Endothelial cell of umbilical vein (primary cell): ENCODE results near the gene GABRR2. TPM values are rescaled to one million over a fixed set of nuclear protein-coding genes. Genes with fewer than 3 reads are reported as not detected.
A peak's percentile ranks its signal among the peaks of the same experiment; 100 is the strongest.

Experiments
- BruUV-seq: library from RNA; stranded (reverse); fragments of 400-500 nt; replicated peaks from 2 replicates; lab custom pipeline; 2021; lab: Mats Ljungman, UMichigan
- CTCF ChIA-PET: fragments of 300-600, 350-600 bp; sonication (Branson Sonifier 250); formaldehyde crosslinking; loops from one replicate; lab custom pipeline; 2021; ENCODE audit warnings: antibody characterized with exemption, inconsistent platforms; lab: Charles Lee
- POLR2A ChIA-PET: fragments of 300-600, 350-600 bp; sonication (Branson Sonifier 250); formaldehyde crosslinking; loops from one replicate; lab custom pipeline; 2021; ENCODE audit warnings: antibody characterized with exemption, inconsistent platforms; lab: Charles Lee
- DNase-seq: peaks from one replicate; pipeline ENCODE4 v3.0.0-alpha.2; 2011; ENCODE audit warnings: low read depth, low spot score
- FAIRE-seq: peaks from 2 replicates; lab custom pipeline; 2011; peaks lifted over from hg19 to GRCh38; lab: Jason Lieb, UNC
- H2AFZ ChIP-seq: 2 replicates; pipeline ENCODE4 v1.6.0; 2012; ENCODE audit warnings: low read depth, low read length, control low read depth, inconsistent platforms
- H3K27ac ChIP-seq: 2 replicates; pipeline ENCODE4 v1.5.1; 2011; ENCODE audit warnings: low read depth, mild to moderate bottlenecking, control low read depth, low read length, moderate library complexity; ENCODE audit not compliant: insufficient read depth
- H3K27me3 ChIP-seq, 2 experiments: 2 replicates each; pipeline versions ENCODE4 v1.6.0 to v1.6.1; 2011; ENCODE audit warnings: low read length in 2 of 2, mixed read lengths in 1 of 2; ENCODE audit not compliant: control insufficient read depth in 2 of 2, insufficient read depth in 2 of 2
- H3K36me3 ChIP-seq, 2 experiments: 2 replicates in 1 of 2; 3 replicates in 1 of 2; pipeline ENCODE4 v1.5.1; 2011; ENCODE audit warnings: low read length in 2 of 2, mild to moderate bottlenecking in 1 of 2, moderate library complexity in 1 of 2; ENCODE audit not compliant: control insufficient read depth in 2 of 2, insufficient read depth in 2 of 2; ENCODE audit errors: extremely low read depth in 1 of 2
- H3K4me1 ChIP-seq: 3 replicates; pipeline ENCODE4 v1.5.1; 2011; ENCODE audit warnings: mild to moderate bottlenecking, low read length; ENCODE audit not compliant: control insufficient read depth, insufficient read depth; ENCODE audit errors: extremely low read depth
- H3K4me2 ChIP-seq: 2 replicates; pipeline ENCODE4 v1.6.1; 2011; ENCODE audit warnings: low read length, control low read depth, mixed read lengths; ENCODE audit not compliant: insufficient read depth
- H3K4me3 ChIP-seq, 3 experiments: fragments of 200-600 bp in 1 of 3; sonication (generic), shearing (Covaris generic) in 1 of 3; replicated peaks in 1 of 3; 2 replicates each; pipeline ENCODE4 v1.5.1; 2011 to 2016; ENCODE audit warnings: control low read depth in 3 of 3, low read length in 3 of 3, mild to moderate bottlenecking in 2 of 3, inconsistent platforms in 1 of 3, low read depth in 1 of 3, moderate library complexity in 1 of 3; ENCODE audit not compliant: insufficient read depth in 1 of 3
- H3K79me2 ChIP-seq: 2 replicates; pipeline ENCODE4 v1.6.0; 2012; ENCODE audit warnings: low read length, inconsistent platforms; ENCODE audit not compliant: control insufficient read depth, insufficient read depth
- H3K9ac ChIP-seq: replicated peaks from 2 replicates; pipeline ENCODE3; 2011; ENCODE audit warnings: low read length, control low read depth; ENCODE audit not compliant: insufficient read depth; ENCODE audit errors: extremely low read depth
- H3K9me1 ChIP-seq: replicated peaks from 3 replicates; pipeline ENCODE4 v1.6.0; 2011; ENCODE audit warnings: mild to moderate bottlenecking, low read length; ENCODE audit not compliant: control insufficient read depth, insufficient read depth; ENCODE audit errors: extremely low read depth
- H3K9me3 ChIP-seq: replicated peaks from 2 replicates; pipeline ENCODE4 v1.5.1; 2012; ENCODE audit warnings: low read length, inconsistent platforms; ENCODE audit not compliant: control insufficient read depth, insufficient read depth
- H4K20me1 ChIP-seq: replicated peaks from 2 replicates; pipeline ENCODE3; 2011; ENCODE audit warnings: mild to moderate bottlenecking, low read length; ENCODE audit not compliant: control insufficient read depth, insufficient read depth; ENCODE audit errors: extremely low read depth
- CTCF ChIP-seq, 2 donors: IDR thresholded peaks; 1 replicate in 1 of 2; 2 replicates in 1 of 2; pipeline ENCODE4 v1.5.1; 2011; ENCODE audit warnings: low read length in 2 of 2, mild to moderate bottlenecking in 2 of 2, moderate library complexity in 2 of 2, control low read depth in 1 of 2, inconsistent platforms in 1 of 2, low read depth in 1 of 2; ENCODE audit not compliant: insufficient read depth in 1 of 2; ENCODE audit errors: extremely low read depth in 1 of 2
- EZH2 ChIP-seq: IDR thresholded peaks from 2 replicates; pipeline ENCODE4 v1.6.1; 2012; ENCODE audit warnings: borderline replicate concordance, low read depth, mild to moderate bottlenecking, moderate library complexity, low read length, inconsistent platforms; ENCODE audit not compliant: severe bottlenecking
- FOS ChIP-seq: IDR thresholded peaks from 2 replicates; pipeline ENCODE4 v1.6.1; 2011; ENCODE audit warnings: mild to moderate bottlenecking, low read length, moderate library complexity, borderline replicate concordance; ENCODE audit not compliant: insufficient read depth
- GATA2 ChIP-seq: IDR thresholded peaks from 2 replicates; pipeline ENCODE4 v1.7.0; 2011; ENCODE audit warnings: low read depth, mild to moderate bottlenecking, moderate library complexity, mixed read lengths, low read length; ENCODE audit not compliant: insufficient read length, insufficient read depth
- JUN ChIP-seq: IDR thresholded peaks from 2 replicates; pipeline ENCODE4 v1.6.1; 2011; ENCODE audit warnings: borderline replicate concordance, low read depth; ENCODE audit not compliant: insufficient read length, insufficient read depth
- MAX ChIP-seq: IDR thresholded peaks from 2 replicates; pipeline ENCODE4 v1.6.1; 2011; ENCODE audit not compliant: insufficient read depth, insufficient read length
- MYC ChIP-seq: IDR thresholded peaks from one replicate; pipeline ENCODE4 v1.6.1; 2011; ENCODE audit warnings: mild to moderate bottlenecking, low read depth, low read length
- POLR2A ChIP-seq: IDR thresholded peaks from 2 replicates; pipeline ENCODE4 v1.6.1; 2012; ENCODE audit warnings: low read depth, mild to moderate bottlenecking, control low read depth, low read length
- POLR2AphosphoS5 ChIP-seq: IDR thresholded peaks from 2 replicates; pipeline ENCODE4 v1.6.1; 2012; ENCODE audit warnings: low read depth, mild to moderate bottlenecking, control low read depth, low read length, moderate library complexity; ENCODE audit not compliant: insufficient read depth
- dilution Hi-C: fragments of 300-500 bp; cut with MboI; formaldehyde crosslinking; loops from one replicate; pipeline ENCODE4 v1.15.0; 2019; ENCODE audit warnings: low sequenced_read_pairs; ENCODE audit not compliant: extremely low pct_ligation_motif_present
- intact Hi-C: fragments of 100-400 bp; cut with micrococcal nuclease; formaldehyde crosslinking; loops from one replicate; pipeline ENCODE4 v1.10.0; 2022
- polyA plus RNA-seq, 4 experiments: library from polyadenylated mRNA; depleted of rRNA in 3 of 4; stranded (reverse) in 3 of 4; unstranded in 1 of 4; fragments of >200 nt; gene quantifications; 2 replicates each; pipeline versions ENCODE4 v1.2.1 to v1.2.3, GENCODE V29; 2011 to 2012; ENCODE audit warnings: missing spikeins in 1 of 4
- total RNA-seq: library from RNA; stranded (reverse); gene quantifications from 2 replicates; pipeline ENCODE4 v1.2.3, GENCODE V29; 2021

GABRR2 gene
- total and polyA plus RNA-seq, 2 donors (not counting 3 experiments of a cell fraction or from before 2014, with no cell fraction given), result 1.4 to 3.6 TPM

DNA sequence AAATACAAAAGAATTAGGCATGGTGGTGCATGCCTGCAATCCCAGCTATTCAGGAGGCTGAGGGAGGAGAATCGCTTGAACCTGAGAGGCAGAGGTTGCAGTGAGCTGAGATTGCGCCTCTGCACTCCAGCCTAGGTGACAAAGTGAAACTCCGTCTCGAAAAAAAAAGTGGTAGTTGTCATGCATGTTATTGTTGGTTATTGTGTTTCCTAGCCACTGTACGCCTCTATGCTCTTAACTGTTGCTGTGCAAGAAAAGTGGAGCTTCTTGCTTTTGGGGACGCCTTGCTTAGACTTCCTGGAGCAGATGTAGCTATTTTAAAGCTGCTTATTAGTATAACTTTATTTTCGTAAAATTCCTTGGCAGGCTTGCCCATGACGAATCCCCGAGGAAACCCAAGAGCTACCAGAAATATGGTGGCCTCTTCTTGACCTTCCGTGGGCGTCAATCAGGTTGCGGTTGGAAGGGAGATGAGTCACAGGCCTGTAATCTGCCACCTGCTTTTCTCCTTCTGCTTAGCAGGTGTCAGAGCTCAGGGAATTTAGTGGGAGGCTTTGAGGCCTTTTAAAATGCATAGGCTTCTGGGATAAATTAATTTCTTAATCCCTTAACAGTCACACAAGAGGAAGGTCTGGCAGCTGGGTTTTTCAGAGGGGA, 17.3 kb downstream of the GABRR2 start:
- H3K9ac ChIP-seq, result peak overlapping the region; percentile 42
- no peak overlapping the region for H2AFZ ChIP-seq
- peak overlapping the region; percentile 84 for H3K27ac ChIP-seq
- no peaks in the 10 kb centered on the region for H3K9me1 ChIP-seq
- ChIA-PET CTCF (interaction anchor here (0.8 to 3.7 kb wide), 20 partner anchors 9 to 334 kb away, joined by 3 to 47 read pairs (median 4); partner anchors contain the start of genes PNRC1, RNGTT and UBE2J1), POLR2A (interaction anchor here (0.6 to 1.4 kb wide), 7 partner anchors 14 to 986 kb away, joined by 3 to 16 read pairs (median 5); partner anchors contain the start of genes PNRC1 and UBE2J1)
- TF ChIP-seq POLR2A (no peak), FOS (peak; percentile 96), JUN (peak; percentile 94), CTCF (IDR thresholded peaks at IDR 0.05; ENCODE audit: extremely low read depth in 1 of 2, insufficient read depth in 1 of 2, low read depth in 1 of 2, low read length in 2 of 2) (no peak), GATA2 (no peak), POLR2AphosphoS5 (peak; percentile 91), EZH2 (no peak), MYC (no peak), MAX (peak; percentile 52)
- dilution Hi-C loops, result no loop called here
- no TSS peak for BruUV-seq
- intact Hi-C loops, result loop anchor here (1.0 to 5.0 kb wide), 7 partner anchors 44 to 986 kb away; partner anchors contain the start of genes LYRM2 and PM20D2
- no peaks in the 10 kb centered on the region for H3K9me3 ChIP-seq
- FAIRE-seq (peak; percentile 97), DNase-seq (peak; percentile 97)
- H3K36me3 ChIP-seq, result no peaks in the 10 kb centered on the region
- no peaks in the 10 kb centered on the region for H4K20me1 ChIP-seq
- H3K27me3 ChIP-seq, result no peaks in the 10 kb centered on the region
- H3K79me2 ChIP-seq, result no peaks in the 10 kb centered on the region
- peak overlapping the region in 1 of 3 experiments; percentile 47 for H3K4me3 ChIP-seq
- peaks cover 28% of the 10 kb centered on the region for H3K4me1 ChIP-seq
- H3K4me2 ChIP-seq, result peak overlapping the region; percentile 72
